ENCODE measurements around the gene TBCD.

TBCD gene

GRCh38 chr17:82979718-82980117, 227.9 kb downstream of the TBCD start:
- no peak overlapping the region for H2AK5ac ChIP-seq (ENCODE audit: low read depth, low read length)
- WGBS, 2 donors (ENCODE audit: extremely low coverage in 2 of 2, insufficient read length in 2 of 2, insufficient replicate concordance in 1 of 2): no CpG with 5 or more reads among the region's 1 CpG
- no peak for DNase-seq (ENCODE audit: low spot score)

GRCh38 chr17:82980632-82981031, 228.8 kb downstream of the TBCD start:
- H3K27me3 ChIP-seq (ENCODE audit: control insufficient read depth in 3 of 3, insufficient read depth in 3 of 3, low read depth in 1 of 3, low read length in 3 of 3): no peaks in the 10 kb centered on the region
- no peak overlapping the region for H2BK5ac ChIP-seq (ENCODE audit: low read length)
- no peak overlapping the region for H3K4me3 ChIP-seq (ENCODE audit: low read length in 2 of 2)
- no peak overlapping the region for H4K8ac ChIP-seq (ENCODE audit: low read depth, low read length)
- no peak overlapping the region for H2AFZ ChIP-seq (ENCODE audit: low read length)
- H4K91ac ChIP-seq (ENCODE audit: low read depth, low read length, poor library complexity): no peak overlapping the region
- H3K79me1 ChIP-seq (ENCODE audit: low read depth, low read length): no peaks in the 10 kb centered on the region
- no CpG with 5 or more reads among the region's 9 CpGs for WGBS, 2 donors (ENCODE audit: extremely low coverage in 2 of 2, insufficient read length in 2 of 2, insufficient replicate concordance in 1 of 2)
- no peak overlapping the region for H2BK12ac ChIP-seq (ENCODE audit: low read length)
- peaks cover 2% of the 10 kb centered on the region in 2 donors for H3K9me3 ChIP-seq (replicated peaks in 1 of 2; ENCODE audit: control insufficient read depth in 2 of 2, insufficient read depth in 1 of 2, low read depth in 1 of 2, low read length in 2 of 2)
- H3K18ac ChIP-seq (ENCODE audit: low read length): no peak overlapping the region
- H3K27ac ChIP-seq (replicated peaks; ENCODE audit: low read length): no peak overlapping the region
- H3K4me2 ChIP-seq (ENCODE audit: insufficient read depth, low read length, poor library complexity, severe bottlenecking): no peak overlapping the region
- H2BK15ac ChIP-seq (ENCODE audit: low read length): no peak overlapping the region
- no peak overlapping the region for H3K4ac ChIP-seq (ENCODE audit: low read length)
- no peaks in the 10 kb centered on the region for H3K36me3 ChIP-seq (replicated peaks in 1 of 2; ENCODE audit: control insufficient read depth in 2 of 2, insufficient read depth in 2 of 2, low read length in 2 of 2)
- H2AK5ac ChIP-seq (ENCODE audit: low read depth, low read length): no peak overlapping the region
- H3K9ac ChIP-seq (ENCODE audit: low read depth, low read length, poor library complexity): no peak overlapping the region
- peaks cover under 1 to 4% of the 10 kb centered on the region in 2 donors for H3K4me1 ChIP-seq (ENCODE audit: control insufficient read depth in 2 of 2, insufficient read depth in 1 of 2, low read depth in 1 of 2, low read length in 2 of 2)
- no peak overlapping the region for H3K23ac ChIP-seq (ENCODE audit: low read depth, low read length, poor library complexity)
- H3K14ac ChIP-seq (ENCODE audit: low read length): no peak overlapping the region
- no peak overlapping the region for H2BK120ac ChIP-seq (ENCODE audit: low read depth, low read length)
- DNase-seq (ENCODE audit: low spot score): no peak

More at GRCh38 chr17:82979718-82980117, 227.9 kb downstream of the TBCD start:
- Histone ChIP-seq H3K27me3 (ENCODE audit: control insufficient read depth in 3 of 3, insufficient read depth in 3 of 3, low read depth in 1 of 3, low read length in 3 of 3) (no peaks in the 10 kb centered on the region), H4K91ac (ENCODE audit: low read depth, low read length, poor library complexity) (no peak overlapping the region), H2BK5ac (ENCODE audit: low read length) (no peak overlapping the region), H3K9ac (ENCODE audit: low read depth, low read length, poor library complexity) (no peak overlapping the region), H3K79me1 (ENCODE audit: low read depth, low read length) (no peaks in the 10 kb centered on the region), H3K23ac (ENCODE audit: low read depth, low read length, poor library complexity) (no peak overlapping the region), H3K4me1 (ENCODE audit: control insufficient read depth in 2 of 2, insufficient read depth in 1 of 2, low read depth in 1 of 2, low read length in 2 of 2) (peaks cover 0 to 4% of the 10 kb centered on the region in 2 donors), H4K8ac (ENCODE audit: low read depth, low read length) (no peak overlapping the region), H2BK15ac (ENCODE audit: low read length) (no peak overlapping the region), H3K9me3 (replicated peaks in 1 of 2; ENCODE audit: control insufficient read depth in 2 of 2, insufficient read depth in 1 of 2, low read depth in 1 of 2, low read length in 2 of 2) (peaks cover 2% of the 10 kb centered on the region in 2 donors), H3K4me2 (ENCODE audit: insufficient read depth, low read length, poor library complexity, severe bottlenecking) (no peak overlapping the region), H3K4ac (ENCODE audit: low read length) (no peak overlapping the region), H3K18ac (ENCODE audit: low read length) (no peak overlapping the region), H2BK12ac (ENCODE audit: low read length) (no peak overlapping the region), H3K14ac (ENCODE audit: low read length) (no peak overlapping the region), H2BK120ac (ENCODE audit: low read depth, low read length) (no peak overlapping the region), H2AFZ (ENCODE audit: low read length) (no peak overlapping the region), H3K27ac (replicated peaks; ENCODE audit: low read length) (no peak overlapping the region), H3K36me3 (replicated peaks in 1 of 2; ENCODE audit: control insufficient read depth in 2 of 2, insufficient read depth in 2 of 2, low read length in 2 of 2) (no peaks in the 10 kb centered on the region), H3K4me3 (ENCODE audit: low read length in 2 of 2) (no peak overlapping the region)

GRCh38 chr17:82981141-82981730, 229.4 kb downstream of the TBCD start:
- H2BK15ac ChIP-seq (ENCODE audit: low read length): no peak overlapping the region
- no peak overlapping the region for H4K91ac ChIP-seq (ENCODE audit: low read depth, low read length, poor library complexity)
- no peaks in the 10 kb centered on the region for H3K36me3 ChIP-seq (replicated peaks in 1 of 2; ENCODE audit: control insufficient read depth in 2 of 2, insufficient read depth in 2 of 2, low read length in 2 of 2)
- H3K4me1 ChIP-seq (ENCODE audit: control insufficient read depth in 2 of 2, insufficient read depth in 1 of 2, low read depth in 1 of 2, low read length in 2 of 2): peaks cover 6 to 7% of the 10 kb centered on the region in 2 donors
- H4K8ac ChIP-seq (ENCODE audit: low read depth, low read length): no peak overlapping the region
- H3K4me2 ChIP-seq (ENCODE audit: insufficient read depth, low read length, poor library complexity, severe bottlenecking): no peak overlapping the region
- H3K4me3 ChIP-seq (ENCODE audit: low read length in 2 of 2): no peak overlapping the region
- H2AK5ac ChIP-seq (ENCODE audit: low read depth, low read length): no peak overlapping the region
- H3K18ac ChIP-seq (ENCODE audit: low read length): no peak overlapping the region
- no peak overlapping the region for H2AFZ ChIP-seq (ENCODE audit: low read length)
- no peak overlapping the region for H3K23ac ChIP-seq (ENCODE audit: low read depth, low read length, poor library complexity)
- no peak overlapping the region for H3K4ac ChIP-seq (ENCODE audit: low read length)
- H2BK12ac ChIP-seq (ENCODE audit: low read length): no peak overlapping the region
- no peaks in the 10 kb centered on the region for H3K27me3 ChIP-seq (ENCODE audit: control insufficient read depth in 3 of 3, insufficient read depth in 3 of 3, low read depth in 1 of 3, low read length in 3 of 3)
- no peak overlapping the region for H2BK120ac ChIP-seq (ENCODE audit: low read depth, low read length)
- no peaks in the 10 kb centered on the region for H3K79me1 ChIP-seq (ENCODE audit: low read depth, low read length)
- no peak overlapping the region for H3K27ac ChIP-seq (replicated peaks; ENCODE audit: low read length)
- peaks cover 2% of the 10 kb centered on the region in 2 donors for H3K9me3 ChIP-seq (replicated peaks in 1 of 2; ENCODE audit: control insufficient read depth in 2 of 2, insufficient read depth in 1 of 2, low read depth in 1 of 2, low read length in 2 of 2)
- DNase-seq (ENCODE audit: low spot score): no peak
- WGBS, 2 donors (ENCODE audit: extremely low coverage in 2 of 2, insufficient read length in 2 of 2, insufficient replicate concordance in 1 of 2): no CpG with 5 or more reads among the region's 15 CpGs
- H2BK5ac ChIP-seq (ENCODE audit: low read length): no peak overlapping the region
- peak overlapping the region; percentile 79 for H3K14ac ChIP-seq (ENCODE audit: low read length)
- H3K9ac ChIP-seq (ENCODE audit: low read depth, low read length, poor library complexity): no peak overlapping the region

GRCh38 chr17:82983510-82984248, 231.8 kb downstream of the TBCD start:
- H2BK12ac ChIP-seq (ENCODE audit: low read length): no peak overlapping the region
- H3K4ac ChIP-seq (ENCODE audit: low read length): no peak overlapping the region
- peaks cover 5 to 8% of the 10 kb centered on the region in 2 donors for H3K9me3 ChIP-seq (replicated peaks in 1 of 2; ENCODE audit: control insufficient read depth in 2 of 2, insufficient read depth in 1 of 2, low read depth in 1 of 2, low read length in 2 of 2)
- H2AFZ ChIP-seq (ENCODE audit: low read length): no peak overlapping the region
- H3K23ac ChIP-seq (ENCODE audit: low read depth, low read length, poor library complexity): no peak overlapping the region
- no peaks in the 10 kb centered on the region for H3K27me3 ChIP-seq (ENCODE audit: control insufficient read depth in 3 of 3, insufficient read depth in 3 of 3, low read depth in 1 of 3, low read length in 3 of 3)
- no peaks in the 10 kb centered on the region for H3K79me1 ChIP-seq (ENCODE audit: low read depth, low read length)
- DNase-seq (ENCODE audit: low spot score): no peak
- no peak overlapping the region for H4K8ac ChIP-seq (ENCODE audit: low read depth, low read length)
- no peak overlapping the region for H2AK5ac ChIP-seq (ENCODE audit: low read depth, low read length)
- no peaks in the 10 kb centered on the region for H3K36me3 ChIP-seq (replicated peaks in 1 of 2; ENCODE audit: control insufficient read depth in 2 of 2, insufficient read depth in 2 of 2, low read length in 2 of 2)
- peak overlapping the region; percentile 57 for H3K18ac ChIP-seq (ENCODE audit: low read length)
- no peak overlapping the region for H3K27ac ChIP-seq (replicated peaks; ENCODE audit: low read length)
- WGBS, 2 donors (ENCODE audit: extremely low coverage in 2 of 2, insufficient read length in 2 of 2, insufficient replicate concordance in 1 of 2): no CpG with 5 or more reads among the region's 27 CpGs
- peaks cover 6 to 7% of the 10 kb centered on the region in 2 donors for H3K4me1 ChIP-seq (ENCODE audit: control insufficient read depth in 2 of 2, insufficient read depth in 1 of 2, low read depth in 1 of 2, low read length in 2 of 2)
- H4K91ac ChIP-seq (ENCODE audit: low read depth, low read length, poor library complexity): no peak overlapping the region
- H2BK15ac ChIP-seq (ENCODE audit: low read length): no peak overlapping the region
- no peak overlapping the region for H2BK5ac ChIP-seq (ENCODE audit: low read length)
- peak overlapping the region; percentile 21 for H3K14ac ChIP-seq (ENCODE audit: low read length)
- no peak overlapping the region for H3K4me2 ChIP-seq (ENCODE audit: insufficient read depth, low read length, poor library complexity, severe bottlenecking)
- peak overlapping the region; percentile 61 for H2BK120ac ChIP-seq (ENCODE audit: low read depth, low read length)
- H3K4me3 ChIP-seq (ENCODE audit: low read length in 2 of 2): peak overlapping the region in 1 of 2 donors; percentile 9
- peak overlapping the region; percentile 63 for H3K9ac ChIP-seq (ENCODE audit: low read depth, low read length, poor library complexity)
